GM21529 (cell line): ENCODE measurements around the gene HES5.

Experiments used
- ATAC-seq: cut with Tn5 transposase; IDR thresholded peaks from one replicate; pipeline ENCODE4 v1.9.1; 2021; ENCODE audit not compliant: unreplicated experiment

Gene HES5

DNA sequence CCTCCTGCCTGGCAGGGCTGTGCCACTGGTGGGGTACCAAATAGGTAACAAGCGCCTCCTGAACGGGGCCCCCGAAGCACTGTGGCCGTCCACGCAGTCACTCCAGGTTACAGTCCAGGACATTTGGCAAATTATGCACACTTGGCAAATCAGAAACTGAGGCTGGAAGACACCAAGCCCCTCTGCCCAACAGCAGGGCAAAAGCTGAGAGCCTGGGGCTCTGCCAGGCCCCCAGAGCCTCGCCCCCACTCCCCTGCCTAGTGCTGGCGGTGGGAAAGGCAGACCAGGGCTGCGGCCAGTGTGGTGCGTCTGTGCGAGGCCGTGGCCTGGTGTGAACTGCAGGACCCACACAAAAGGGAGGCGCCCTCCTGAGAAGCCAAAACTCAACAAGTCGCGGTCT lies 13.1 kb downstream of the HES5 start:
- ATAC-seq, result no peak

DNA sequence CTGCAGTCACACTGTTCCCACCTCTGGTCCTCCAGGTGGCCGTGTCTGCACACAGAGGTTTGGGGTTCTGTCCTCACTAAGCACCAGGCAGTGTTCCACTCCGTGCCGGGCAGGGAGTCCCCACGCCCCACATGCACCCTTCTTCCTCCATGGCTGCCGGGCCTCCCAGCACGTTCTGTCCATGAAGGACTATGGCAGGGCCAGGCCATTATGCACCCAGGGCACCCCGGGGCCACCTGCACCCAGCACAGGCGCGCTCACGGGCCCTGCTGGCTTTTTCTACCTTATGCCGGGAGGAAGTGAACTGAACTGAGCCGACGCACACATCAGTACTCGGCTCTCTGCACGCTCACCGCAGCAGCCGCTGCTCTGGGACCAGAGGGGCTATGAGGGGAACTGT lies 13.9 kb downstream of the HES5 start:
- no peak for ATAC-seq

DNA sequence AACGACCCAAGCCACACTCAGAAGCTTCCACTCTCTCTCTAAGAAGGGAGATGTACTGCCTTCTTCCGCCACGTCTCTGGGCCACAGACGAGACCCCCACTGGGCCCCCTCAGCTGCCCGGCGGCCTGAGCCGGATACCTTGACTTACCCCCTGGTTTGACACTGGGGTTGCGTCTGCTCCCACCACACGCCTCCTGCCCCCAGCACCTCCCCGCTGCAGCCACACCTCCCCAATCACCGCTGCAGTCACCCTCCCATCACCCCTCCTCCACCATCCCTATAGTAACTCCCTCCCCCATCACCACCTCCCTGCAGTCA lies 14.3 kb downstream of the HES5 start:
- no peak for ATAC-seq

DNA sequence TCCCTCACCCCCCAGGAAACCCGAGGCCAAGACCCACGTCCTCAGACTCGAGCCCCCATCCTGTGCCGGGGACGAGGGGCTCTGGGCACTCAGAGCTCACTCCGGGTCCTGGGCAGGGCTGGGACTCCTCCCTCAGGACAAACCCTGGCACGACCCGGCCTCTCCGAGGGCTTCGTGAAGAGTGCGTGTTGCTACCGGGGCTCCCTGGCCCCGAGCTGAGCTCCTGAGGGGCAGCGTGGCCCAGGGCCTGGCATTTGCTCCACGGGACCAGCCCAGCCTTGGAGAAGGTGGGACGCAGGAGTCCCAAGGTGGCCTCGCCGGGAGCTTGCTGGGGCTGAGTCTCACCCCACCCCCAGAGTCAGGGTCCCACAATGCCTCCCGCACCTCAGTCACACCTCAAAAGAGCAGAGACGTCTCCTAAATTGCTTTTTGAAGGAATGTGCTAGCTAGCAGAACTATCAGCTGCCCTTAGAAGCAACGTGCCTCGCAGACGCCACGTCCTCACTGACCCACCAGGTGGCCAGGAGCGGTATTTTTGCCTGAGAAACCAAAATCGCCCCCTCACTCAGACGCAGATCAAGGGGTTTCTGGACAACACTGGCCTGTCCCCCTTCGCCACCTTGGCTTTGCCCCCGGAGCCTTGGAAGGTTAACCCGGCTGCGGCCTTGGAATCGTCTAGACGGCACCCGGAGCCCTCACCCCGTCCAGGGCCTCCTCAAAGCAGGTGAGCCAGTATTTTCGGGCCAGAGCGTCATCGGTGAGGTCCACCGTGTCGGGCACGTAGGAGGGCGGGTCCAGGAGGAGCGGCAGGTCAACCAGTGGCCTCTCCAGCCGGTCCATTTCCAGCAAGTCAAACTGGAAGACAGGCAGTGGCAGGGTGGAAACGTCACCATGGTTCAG lies 14.9 kb downstream of the HES5 start:
- no peak for ATAC-seq

DNA sequence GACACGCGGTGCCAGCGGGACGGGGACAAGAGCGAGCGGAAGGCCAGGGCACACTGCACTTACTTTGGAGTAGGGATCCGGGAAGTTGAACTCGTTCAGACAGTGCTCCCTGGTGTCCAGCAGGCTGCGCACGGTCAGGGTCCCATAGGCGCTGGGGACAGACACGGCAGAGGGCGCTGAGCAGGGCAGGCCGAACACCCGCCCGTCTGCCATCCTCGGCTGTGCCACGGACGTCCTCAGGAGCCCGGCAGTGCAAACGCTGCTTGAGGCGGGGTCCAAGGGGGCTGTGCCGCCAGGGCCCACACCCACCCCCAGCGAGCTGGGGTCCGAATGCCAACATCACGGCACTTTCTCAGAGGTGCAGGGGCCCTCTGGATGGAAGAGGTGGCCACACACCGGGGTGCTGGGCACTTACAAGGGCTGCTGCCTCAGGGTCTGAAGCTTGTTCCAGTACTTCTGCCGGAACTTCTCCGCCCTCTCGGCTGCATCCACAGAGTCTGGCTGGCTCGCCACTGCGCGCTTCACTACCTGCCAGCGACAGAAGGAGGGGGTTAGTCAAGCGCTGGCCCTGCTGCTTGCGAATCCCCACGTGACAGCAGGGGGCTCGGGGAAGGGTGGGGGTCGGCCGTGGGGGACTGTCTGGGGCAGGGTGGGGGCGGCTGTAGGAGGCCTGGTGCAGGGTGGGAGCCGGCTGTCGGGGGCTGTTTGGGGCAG lies 16.0 kb downstream of the HES5 start:
- ATAC-seq, result no peak

DNA sequence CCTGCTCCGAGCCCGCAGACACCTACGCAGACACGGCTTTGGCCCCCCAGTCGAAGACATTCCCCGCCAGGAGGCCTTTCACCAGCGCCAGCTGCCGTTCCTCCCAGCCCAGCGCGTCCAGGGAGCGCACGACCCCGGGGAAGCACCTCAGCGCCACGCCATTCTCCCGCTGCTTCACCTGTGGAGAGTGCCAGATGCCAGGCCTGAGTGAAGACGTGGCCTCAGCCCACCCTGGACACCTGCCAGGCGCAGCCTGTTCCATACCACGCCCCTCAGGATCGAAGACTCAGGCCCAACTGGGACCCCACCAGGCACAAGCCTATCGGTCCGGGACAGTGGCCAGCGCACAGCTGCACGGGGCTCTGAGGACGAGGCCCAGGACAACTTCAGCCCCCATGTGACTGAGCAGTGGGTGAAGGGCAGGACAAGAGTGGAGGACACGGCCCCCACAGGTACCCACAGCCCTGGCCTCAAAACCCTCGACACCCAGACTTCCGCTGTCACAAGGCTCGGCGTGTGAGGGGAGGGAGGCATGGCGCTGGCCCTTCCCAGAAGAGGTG lies 17.1 kb downstream of the HES5 start:
- no peak for ATAC-seq

DNA sequence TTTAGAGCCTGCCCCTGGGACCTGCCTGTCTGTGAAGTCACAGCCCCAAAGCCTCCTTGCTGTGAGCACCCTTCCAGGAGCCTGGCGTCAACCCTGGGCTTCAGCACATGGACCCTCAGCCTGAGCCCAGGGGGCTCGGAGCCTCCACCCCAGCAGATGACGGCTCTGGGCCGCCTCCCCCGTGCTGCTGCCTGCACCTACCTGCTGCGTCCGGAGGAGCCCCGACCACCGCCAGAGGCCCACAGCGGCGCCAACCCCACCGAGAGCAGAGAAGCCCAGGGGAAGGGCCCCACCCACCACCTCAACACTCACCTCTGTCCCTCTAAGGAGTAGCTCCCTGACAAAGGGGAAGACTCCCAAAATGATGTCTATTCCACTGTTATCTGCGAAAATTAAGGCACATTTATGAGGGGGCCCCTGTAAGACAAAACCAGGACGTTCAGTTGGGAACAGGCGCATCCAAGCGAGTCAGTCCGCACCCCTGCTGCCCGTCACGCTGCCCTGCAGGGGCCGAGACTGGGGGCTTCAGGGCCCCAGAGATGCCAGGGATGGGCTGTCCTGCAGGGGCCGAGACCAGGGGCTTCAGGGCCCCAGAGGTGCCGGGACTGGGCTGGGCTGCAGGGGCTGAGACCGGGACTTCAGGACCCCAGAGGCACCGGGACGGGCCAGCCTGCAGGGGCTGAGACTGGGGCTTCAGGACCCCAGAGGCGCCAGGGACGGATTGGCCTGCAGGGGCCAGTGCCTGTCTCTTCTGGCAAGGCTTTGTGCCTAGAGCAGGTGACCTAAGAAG lies 19.5 kb downstream of the HES5 start:
- ATAC-seq, result no peak

DNA sequence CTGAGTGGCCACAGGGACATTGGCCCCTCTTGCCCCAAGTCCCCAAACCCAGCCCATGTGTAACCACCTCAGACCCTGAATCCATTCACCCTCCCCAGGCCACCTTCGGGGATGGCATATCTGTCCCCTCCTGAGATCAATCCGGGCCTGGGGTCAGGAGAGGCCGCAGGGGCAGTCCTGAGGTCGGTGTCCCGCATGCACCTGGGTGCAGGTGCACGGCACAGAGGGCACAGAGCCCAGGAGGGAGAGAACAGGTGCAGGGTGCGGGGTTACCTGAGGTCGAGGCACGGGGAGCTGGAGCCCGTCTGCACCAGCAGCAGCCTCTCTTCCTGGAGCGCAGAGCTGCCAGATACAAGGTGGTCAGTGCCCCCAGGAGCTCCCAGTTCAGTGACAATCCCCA lies 20.5 kb downstream of the HES5 start:
- no peak for ATAC-seq

DNA sequence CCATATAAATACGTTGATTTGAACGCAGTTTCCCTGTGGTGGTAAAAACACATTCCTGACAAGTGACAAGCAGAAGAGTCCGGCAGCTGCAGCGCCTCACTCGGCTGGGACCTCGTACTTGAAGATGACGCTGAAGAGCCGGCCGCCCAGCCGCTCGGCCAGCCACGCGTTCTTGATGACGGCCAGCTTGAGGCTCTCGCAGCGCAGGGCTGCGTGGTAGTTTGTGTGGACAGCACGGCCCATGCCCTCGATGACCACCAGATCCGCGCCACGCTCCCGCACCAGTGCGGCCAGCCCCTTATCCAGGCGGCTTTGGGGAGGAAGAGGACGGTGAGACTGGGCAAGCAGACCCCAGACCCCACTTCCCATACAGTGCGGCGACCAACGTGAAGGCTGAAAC lies 21.3 kb downstream of the HES5 start:
- no peak for ATAC-seq

DNA sequence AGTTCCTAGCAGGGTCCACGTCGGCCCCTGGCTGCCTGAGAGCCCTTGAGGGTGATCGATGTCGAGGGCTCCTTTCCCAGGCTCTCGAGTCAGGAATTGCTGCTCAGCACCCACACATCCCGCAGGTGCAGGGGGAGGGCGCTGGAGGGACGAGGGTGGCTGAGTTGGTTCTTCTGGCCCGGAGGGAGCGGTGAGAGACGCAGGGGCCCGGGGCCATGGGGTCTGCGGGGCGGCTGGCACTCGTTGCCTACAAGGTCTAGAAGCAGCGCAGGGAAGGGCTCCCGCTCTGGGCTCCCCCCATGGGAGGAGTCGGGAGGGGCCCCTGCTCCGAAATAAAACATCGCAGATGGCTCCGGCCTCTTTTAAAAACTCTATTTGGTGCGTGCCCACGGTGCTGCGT lies 21.9 kb downstream of the HES5 start:
- no peak for ATAC-seq

DNA sequence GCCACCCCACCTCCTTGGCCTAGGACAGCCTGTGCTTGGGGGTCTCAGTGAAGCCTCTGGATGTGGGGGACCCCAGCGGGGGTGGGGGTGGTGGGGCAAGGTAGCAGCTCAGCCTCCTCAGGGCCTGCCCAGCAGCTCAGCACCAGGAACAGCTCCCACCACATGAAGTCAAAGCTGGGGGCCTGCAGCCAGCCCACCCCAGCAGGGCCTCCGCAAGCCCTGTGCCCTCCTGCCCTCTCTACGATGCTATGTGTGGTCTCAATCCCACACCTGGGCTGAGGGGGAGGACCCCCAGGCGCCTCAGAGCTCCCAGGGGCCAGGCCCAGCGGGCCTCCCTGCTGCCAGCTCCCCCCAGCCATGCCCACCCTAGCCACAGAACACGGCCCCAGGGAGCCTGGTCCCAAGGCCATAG lies 22.3 kb downstream of the HES5 start:
- ATAC-seq, result no peak

DNA sequence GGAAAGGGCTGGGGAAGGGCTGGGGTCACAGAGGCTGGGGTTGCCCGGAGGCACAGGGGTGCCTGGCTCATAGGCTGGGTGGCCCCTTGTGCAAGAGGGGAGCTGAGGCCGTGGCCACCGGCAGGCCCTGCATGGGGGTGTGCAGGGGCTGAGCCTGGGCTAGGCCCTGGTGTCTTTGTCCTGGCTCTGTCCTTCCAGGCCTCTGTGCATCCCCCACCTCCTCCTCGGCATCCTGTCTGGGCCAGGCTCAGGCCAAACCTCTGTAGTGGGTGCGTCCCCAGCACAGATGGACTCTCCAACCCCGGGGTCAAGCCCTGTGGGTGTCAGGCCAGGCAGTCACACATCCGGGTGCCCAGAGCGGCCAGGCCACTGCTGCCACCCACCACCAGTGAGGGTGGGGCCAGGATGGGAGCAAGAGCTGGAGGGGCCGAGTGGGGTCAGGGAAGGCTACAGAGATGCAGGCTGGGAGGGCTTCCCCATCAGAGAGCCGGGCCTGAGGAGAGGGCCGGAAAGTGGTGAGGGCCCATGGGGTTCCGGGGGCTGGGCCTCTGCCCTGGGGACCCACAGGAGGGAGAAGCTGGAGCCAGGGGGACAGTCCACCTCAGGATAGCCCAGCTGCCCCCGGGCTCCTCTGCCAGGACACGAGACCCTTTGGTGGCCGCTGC lies 23.0 kb downstream of the HES5 start:
- no peak for ATAC-seq

DNA sequence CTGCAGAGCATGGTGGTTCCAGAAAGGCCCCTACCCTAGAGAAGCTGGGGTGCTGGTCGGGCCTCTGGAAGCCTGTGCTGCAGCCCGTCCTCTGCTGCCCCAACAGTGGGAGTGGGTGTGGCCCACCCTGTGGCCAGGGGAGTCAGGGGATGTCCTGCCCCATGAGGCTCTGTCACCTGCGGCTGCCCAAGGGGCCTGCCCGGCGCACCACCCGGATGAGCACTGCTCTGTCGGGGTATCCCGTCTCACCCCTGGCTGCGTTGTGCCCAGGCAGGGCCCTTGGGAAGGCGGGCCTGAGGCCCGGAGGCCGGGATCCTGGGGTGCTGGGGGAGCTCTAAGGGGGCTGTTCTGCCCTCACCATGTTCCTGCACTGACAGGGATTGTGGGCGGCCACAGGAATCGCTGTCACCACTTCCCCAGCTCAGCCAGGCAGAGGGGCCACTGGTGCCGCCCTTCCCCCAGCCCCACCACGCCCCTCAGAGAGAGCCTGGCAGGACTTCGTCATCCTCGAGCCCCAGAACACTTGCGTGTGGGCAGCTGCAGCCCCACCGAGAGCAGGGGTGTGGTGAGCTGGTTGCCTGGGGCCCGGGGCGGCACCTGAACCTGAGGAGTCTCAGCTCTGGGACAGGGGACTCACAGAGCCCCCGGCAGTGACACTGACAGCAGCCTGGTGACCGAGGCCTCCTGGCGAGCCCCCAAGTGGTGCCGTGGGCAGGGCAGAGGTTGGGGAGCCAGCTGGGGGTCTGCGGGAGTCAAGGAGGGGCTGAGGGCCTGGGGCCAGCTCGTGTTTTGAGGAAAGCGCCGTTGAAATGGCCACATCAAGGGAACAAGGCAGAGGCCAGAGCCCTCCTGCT lies 23.8 kb downstream of the HES5 start:
- no peak for ATAC-seq

DNA sequence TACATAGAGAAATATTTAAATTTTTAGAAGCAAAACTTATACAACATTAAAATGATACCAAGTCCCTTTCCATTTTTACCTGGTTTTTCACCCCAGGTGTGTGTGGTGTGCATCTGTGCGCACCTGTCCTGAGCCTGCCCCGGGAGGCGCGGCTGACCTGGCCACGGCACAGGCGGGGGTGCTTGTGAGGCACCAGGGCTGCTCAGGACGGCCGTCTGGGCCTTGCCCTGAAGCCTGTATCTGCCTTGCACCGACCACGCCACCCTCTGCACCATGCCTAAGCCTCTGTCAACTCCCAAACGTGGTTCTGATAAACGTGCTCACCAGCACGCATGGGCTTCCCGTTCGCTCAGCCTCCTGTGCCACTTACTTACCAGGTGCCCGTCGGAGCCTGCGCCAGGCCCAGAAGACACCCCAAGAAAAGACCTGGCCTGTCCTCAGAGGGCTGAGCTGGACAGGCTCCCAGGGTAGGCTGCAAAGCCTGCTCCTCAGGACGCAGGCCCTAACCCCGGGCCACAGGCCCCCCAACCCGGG lies 24.5 kb downstream of the HES5 start:
- ATAC-seq, result no peak

DNA sequence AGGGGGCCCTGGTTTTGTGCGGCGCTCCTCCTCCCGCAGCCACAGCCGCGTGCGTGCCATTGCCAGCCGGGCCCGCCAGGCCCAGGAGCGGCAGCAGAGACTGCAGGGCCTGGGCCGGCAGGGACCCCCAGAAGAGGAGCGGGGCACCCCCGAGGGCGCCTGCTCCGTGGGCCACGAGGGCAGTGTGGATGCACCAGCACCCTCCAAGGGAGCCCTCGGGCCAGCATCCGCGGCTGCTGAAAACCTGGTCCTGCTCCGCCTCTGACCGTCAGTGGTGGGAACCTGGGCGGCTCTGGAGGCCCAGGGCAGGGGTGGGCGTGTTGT lies 25.2 kb downstream of the HES5 start:
- no peak for ATAC-seq

DNA sequence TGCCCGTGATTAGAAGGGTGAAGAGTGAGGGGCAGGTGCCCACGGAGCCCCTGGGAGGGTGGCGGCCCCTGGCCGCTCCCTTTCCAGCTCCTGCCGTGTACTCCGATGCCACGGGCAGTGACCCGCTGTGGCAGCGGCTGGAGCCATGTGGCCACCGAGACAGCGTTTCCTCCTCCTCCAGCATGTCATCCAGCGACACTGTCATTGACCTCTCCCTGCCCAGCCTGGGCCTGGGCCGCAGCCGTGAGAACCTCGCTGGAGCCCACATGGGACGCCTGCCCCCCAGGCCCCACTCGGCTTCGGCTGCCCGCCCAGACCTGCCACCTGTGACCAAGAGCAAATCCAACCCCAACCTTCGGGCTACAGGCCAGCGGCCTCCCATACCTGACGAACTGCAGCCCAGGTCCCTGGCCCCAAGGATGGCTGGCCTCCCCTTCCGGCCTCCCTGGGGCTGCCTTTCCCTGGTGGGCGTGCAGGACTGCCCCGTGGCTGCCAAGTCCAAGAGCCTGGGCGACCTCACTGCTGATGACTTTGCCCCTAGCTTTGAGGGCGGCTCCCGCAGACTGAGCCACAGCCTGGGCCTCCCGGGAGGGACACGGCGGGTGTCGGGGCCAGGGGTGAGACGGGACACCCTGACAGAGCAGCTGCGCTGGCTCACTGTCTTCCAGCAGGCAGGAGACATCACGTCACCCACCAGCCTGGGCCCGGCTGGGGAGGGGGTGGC lies 25.7 kb downstream of the HES5 start:
- ATAC-seq, result no peak

DNA sequence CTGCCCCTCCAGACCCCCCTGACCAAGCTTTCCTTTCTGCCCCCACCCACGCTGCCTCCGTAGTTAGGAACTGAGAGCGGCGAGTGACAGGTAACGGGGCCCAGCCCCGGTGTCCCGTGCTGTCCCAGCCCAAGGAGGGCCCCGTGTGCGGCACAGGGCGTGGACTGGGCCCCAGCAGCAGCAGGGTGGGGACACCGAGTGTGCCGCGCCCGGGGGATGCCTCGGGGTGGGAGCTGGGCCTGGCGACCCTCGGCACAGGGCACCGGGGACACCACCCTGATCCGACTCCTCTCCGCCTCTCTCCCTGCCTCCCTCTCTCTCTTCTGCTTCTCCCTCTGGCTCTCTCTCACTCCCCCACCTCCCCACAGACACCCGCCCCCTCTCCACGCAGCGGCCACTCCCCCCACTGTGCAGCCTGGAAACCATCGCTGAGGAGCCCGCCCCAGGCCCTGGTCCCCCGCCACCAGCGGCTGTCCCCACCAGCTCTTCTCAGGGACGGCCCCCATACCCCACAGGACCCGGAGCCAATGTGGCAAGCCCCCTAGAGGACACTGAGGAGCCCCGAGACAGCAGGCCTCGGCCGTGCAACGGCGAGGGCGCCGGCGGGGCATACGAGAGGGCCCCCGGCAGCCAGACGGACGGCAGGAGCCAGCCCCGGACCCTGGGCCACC lies 26.4 kb downstream of the HES5 start:
- ATAC-seq, result no peak

DNA sequence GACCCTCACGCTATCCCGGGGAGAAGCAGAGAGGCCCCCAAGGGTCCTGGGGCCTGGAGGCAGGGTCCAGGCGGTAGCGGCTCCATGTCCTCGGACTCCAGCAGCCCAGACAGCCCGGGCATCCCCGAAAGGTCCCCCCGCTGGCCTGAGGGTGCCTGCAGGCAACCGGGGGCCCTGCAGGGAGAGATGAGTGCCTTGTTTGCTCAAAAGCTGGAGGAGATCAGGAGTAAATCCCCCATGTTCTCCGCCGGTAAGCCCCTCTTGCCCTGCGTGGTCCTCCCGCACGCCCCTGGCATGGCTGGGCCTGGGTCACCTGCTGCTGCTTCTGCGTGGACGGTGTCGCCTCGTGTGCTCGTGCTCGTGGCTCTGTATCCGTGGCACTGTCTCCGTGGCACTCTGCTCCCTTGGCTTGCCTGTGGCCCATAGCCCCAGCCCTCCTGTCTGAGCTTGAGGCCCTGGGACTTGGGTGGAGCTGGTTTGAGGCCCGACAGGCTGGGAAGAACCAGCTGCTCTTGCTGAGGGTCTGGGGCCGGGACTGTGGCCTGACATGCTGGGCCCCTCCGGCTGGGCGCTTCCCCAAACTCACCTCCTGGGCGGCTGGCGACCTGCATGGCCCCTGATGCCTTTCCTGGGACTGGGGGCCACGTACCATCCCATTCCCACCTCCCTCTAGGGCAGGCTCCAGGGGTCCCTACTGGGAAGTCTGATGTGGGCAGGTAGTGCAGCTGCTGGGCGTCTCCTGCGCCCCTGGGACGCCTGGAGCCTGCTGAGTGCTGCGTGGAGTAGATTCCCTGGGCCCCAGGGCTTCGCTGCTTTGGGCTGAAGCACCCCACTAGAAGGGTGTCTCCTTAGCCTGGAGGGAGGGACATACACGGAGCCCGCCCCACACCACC lies 27.2 kb downstream of the HES5 start:
- no peak for ATAC-seq
